Stimulated activated memory B cell treated with anti-CD40 and anti-IgM and Interleukin-4, amounts not matched to agents 10 μg/mL and 1 μg/mL and 100 μg/mL, for 72 hours (primary cell): ENCODE measurements around the gene STK39.

Experiments
- ATAC-seq: fragments of 150-1000 bp; cut with Tn5 transposase; 2 replicates; pipeline ENCODE4 v1.10.0; 2021
- H3K27ac Mint-ChIP-seq: one replicate; pipeline ENCODE4 v1.8.0; 2022; ENCODE audit warnings: mild to moderate bottlenecking, mixed read lengths
- H3K27me3 Mint-ChIP-seq: one replicate; pipeline ENCODE4 v1.8.0; 2022; ENCODE audit warnings: mixed read lengths
- H3K36me3 Mint-ChIP-seq: one replicate; pipeline ENCODE4 v1.8.0; 2022; ENCODE audit warnings: mixed read lengths
- H3K4me1 Mint-ChIP-seq: one replicate; pipeline ENCODE4 v1.8.0; 2022; ENCODE audit warnings: mixed read lengths
- H3K4me3 Mint-ChIP-seq: one replicate; pipeline ENCODE4 v1.8.0; 2022; ENCODE audit warnings: mild to moderate bottlenecking, moderate library complexity, mixed read lengths
- H3K9me3 Mint-ChIP-seq: one replicate; pipeline ENCODE4 v1.8.0; 2022; ENCODE audit warnings: mixed read lengths

Gene STK39

DNA sequence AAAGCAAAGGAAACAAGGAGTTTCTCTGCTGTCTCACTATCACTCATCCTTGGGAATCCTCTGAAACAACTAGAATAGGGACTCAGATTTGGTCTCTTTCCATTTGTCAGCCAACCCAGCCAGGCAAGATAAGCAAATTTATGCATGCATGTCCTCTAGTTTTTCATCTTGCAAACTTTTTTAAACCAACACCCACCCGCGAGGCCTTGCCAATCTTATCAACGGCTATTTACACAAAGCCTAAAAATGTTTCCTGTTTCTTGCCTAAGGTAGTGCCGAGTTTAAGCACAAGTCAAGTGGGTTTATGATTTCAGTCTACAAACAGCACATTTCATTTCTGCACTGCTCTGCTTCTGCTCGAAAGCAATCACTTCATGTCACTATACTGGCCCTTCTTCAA is 240.9 kb downstream of the STK39 start:
- no peak overlapping the region for H3K27ac Mint-ChIP-seq
- no peak for ATAC-seq
- peaks cover 11% of the 10 kb centered on the region for H3K4me1 Mint-ChIP-seq
- no peaks in the 10 kb centered on the region for H3K9me3 Mint-ChIP-seq
- no peaks in the 10 kb centered on the region for H3K27me3 Mint-ChIP-seq
- peaks cover 50% of the 10 kb centered on the region for H3K36me3 Mint-ChIP-seq
- no peak overlapping the region for H3K4me3 Mint-ChIP-seq

DNA sequence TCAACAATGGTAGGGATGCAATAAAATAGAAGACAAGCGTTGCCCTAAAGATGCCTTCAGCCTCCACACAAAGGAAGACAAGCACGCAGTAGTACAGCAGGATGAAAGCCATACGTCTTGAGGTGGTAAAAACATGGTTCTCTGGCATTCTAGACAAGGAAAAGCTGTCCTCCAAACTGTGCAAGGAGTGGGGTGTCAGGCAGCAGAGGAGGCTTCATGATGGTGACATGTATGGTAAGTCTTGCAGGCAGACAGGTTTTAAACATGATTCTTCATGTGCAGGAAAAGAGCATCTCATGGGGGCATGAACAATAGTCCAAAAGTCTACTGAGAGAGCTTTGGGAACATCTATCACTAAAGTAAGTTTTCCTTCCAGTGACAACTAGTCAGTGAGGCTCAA is 241.8 kb downstream of the STK39 start:
- H3K4me1 Mint-ChIP-seq = peaks cover 11% of the 10 kb centered on the region
- peaks cover 51% of the 10 kb centered on the region for H3K36me3 Mint-ChIP-seq

DNA sequence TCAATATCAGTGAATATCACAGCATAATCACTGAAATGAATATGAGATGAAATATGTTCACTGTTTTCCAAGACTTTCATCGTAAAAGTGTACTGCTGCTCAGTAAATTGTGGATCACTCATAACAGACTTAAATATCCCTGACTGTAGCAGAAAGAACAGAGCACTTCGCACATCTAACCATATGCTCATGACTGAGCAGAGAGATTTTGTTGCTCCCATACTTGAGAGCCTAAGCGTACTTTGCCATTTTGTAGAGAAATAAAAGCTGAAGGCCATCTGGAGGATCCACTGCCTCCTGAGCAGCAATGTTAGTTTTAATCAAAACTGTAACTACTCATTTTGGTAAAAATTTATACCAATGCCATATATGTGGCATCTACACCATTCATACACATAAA is 243.5 kb downstream of the STK39 start:
- no peak for ATAC-seq
- Mint-ChIP-seq H3K36me3 (peaks cover 54% of the 10 kb centered on the region), H3K27ac (no peak overlapping the region)

More for the DNA sequence above, 241.8 kb downstream of the STK39 start:
- no peak overlapping the region for H3K27ac Mint-ChIP-seq
- no peaks in the 10 kb centered on the region for H3K9me3 Mint-ChIP-seq
- no peak for ATAC-seq
- no peak overlapping the region for H3K4me3 Mint-ChIP-seq
- no peaks in the 10 kb centered on the region for H3K27me3 Mint-ChIP-seq

DNA sequence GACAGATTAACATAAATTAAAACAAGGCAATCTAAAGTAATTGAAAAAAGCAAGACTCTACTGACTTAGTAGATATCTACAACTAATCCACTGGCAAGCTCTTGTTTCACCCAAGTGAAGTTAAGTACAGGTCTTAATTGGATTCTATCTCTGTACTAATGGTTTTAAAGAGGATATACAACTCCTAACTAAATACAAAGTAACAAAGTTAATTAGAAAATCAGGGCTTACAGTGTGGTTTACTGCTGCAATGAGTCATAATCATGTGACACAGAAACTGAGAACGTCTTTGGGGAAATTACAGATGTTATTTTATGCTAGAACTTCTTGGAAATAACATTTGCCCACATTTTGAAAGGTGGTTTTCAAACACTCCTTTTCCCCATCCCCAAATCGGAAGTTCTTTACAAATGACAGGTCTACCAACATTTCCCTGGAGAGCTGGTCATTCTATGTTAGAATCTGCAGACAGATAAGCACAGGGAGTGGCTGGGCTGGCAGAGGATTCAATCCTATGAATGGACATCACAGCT is 245.3 kb downstream of the STK39 start:
- peaks cover 43% of the 10 kb centered on the region for H3K36me3 Mint-ChIP-seq
- ATAC-seq = peak; percentile 60
- H3K27ac Mint-ChIP-seq = peak overlapping the region; percentile 80
- no peak overlapping the region for H3K4me3 Mint-ChIP-seq
- H3K4me1 Mint-ChIP-seq = peaks cover 11% of the 10 kb centered on the region
- H3K27me3 Mint-ChIP-seq = no peaks in the 10 kb centered on the region
- no peaks in the 10 kb centered on the region for H3K9me3 Mint-ChIP-seq

More for the DNA sequence above, 243.5 kb downstream of the STK39 start:
- Mint-ChIP-seq H3K9me3 (no peaks in the 10 kb centered on the region), H3K4me1 (peaks cover 11% of the 10 kb centered on the region), H3K4me3 (no peak overlapping the region), H3K27me3 (no peaks in the 10 kb centered on the region)

DNA sequence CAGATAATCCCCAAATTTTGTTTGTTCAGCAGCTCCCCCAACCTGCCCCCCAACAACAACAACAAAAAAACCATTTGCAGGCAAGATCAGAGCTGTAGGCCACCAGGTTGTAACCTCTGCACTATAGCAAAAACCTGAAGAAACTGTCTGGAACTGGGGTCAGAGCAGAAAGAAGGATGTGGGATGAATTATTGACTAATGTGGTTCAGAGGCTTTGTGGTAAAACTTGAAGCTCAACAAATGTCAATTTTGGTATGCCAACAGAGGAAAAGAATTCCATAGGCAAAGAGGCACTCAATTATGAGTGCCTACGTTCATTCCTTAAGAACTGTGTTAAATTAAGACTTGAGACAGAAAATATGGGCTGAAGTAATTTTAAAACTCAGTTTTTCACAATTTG is 255.1 kb downstream of the STK39 start:
- Mint-ChIP-seq H3K27ac (no peak overlapping the region), H3K4me1 (peaks cover 4% of the 10 kb centered on the region), H3K4me3 (no peak overlapping the region), H3K36me3 (peaks cover 26% of the 10 kb centered on the region), H3K27me3 (no peaks in the 10 kb centered on the region), H3K9me3 (no peaks in the 10 kb centered on the region)
- ATAC-seq = no peak

DNA sequence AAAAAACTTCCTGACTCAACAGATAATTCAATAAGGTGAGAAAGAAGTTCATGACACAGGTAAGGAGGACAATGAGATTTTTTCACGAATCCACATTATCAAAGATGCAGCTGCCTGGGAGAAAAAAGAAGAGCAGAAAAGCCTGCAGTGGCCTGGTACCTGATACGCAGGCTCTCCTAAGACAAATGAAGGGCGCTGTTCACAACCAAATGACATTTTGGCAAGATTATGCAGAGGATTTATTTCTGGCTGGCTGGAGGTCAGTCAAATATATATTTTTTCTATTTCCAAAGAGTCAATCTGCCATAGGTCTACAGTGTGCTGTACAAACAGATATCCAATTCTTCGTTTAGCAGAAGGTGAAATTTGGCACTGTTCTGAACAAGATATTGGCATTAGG is 257.3 kb downstream of the STK39 start:
- no peaks in the 10 kb centered on the region for H3K27me3 Mint-ChIP-seq
- H3K4me1 Mint-ChIP-seq = peaks cover 5% of the 10 kb centered on the region
- H3K36me3 Mint-ChIP-seq = peaks cover 20% of the 10 kb centered on the region
- no peak overlapping the region for H3K4me3 Mint-ChIP-seq
- no peak for ATAC-seq
- no peak overlapping the region for H3K27ac Mint-ChIP-seq
- no peaks in the 10 kb centered on the region for H3K9me3 Mint-ChIP-seq

DNA sequence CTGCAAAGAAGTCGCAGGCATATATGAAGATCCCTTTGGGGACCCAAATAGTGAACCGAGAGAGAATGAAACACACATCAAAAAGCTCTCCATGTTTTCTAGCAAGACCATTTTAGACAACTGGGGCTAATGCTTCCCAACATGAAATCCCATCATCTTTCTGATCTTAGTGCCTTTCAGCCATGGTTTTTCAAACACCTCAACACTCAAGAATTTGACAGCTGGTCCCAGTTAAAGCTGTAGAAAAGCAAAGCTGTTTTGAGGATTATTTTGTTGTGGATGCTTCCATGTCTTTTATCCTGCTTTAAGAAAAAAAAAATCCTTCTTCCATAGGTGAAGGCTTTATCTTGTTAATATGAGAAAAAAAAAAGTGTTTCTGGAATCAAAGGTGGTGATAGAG is 259.1 kb downstream of the STK39 start:
- Mint-ChIP-seq H3K4me1 (peaks cover 5% of the 10 kb centered on the region), H3K27me3 (no peaks in the 10 kb centered on the region), H3K4me3 (no peak overlapping the region), H3K27ac (no peak overlapping the region), H3K9me3 (no peaks in the 10 kb centered on the region), H3K36me3 (peaks cover 32% of the 10 kb centered on the region)
- ATAC-seq = no peak

DNA sequence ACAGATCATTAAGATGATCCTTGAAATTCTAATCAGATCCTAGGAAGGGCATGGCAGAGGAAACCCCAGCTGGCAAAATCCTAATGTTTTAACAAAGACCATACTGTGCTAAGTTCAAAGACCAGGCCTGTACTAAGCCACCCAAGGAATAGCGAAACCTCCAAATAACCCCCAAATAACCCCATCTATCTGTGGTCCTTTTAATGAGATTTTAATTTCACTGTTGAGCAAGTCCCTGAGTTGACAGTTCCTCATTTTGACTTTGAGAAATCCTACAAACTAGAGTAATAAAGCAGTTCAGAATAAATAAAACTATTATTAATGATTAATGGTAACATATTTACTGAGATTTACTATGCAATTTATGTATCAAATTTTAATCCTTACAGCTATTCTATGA is 259.8 kb downstream of the STK39 start:
- Mint-ChIP-seq H3K27ac (peak overlapping the region; percentile 56), H3K9me3 (no peaks in the 10 kb centered on the region), H3K36me3 (peaks cover 39% of the 10 kb centered on the region), H3K4me3 (no peak overlapping the region), H3K4me1 (peaks cover 5% of the 10 kb centered on the region), H3K27me3 (no peaks in the 10 kb centered on the region)
- ATAC-seq = peak; percentile 41

DNA sequence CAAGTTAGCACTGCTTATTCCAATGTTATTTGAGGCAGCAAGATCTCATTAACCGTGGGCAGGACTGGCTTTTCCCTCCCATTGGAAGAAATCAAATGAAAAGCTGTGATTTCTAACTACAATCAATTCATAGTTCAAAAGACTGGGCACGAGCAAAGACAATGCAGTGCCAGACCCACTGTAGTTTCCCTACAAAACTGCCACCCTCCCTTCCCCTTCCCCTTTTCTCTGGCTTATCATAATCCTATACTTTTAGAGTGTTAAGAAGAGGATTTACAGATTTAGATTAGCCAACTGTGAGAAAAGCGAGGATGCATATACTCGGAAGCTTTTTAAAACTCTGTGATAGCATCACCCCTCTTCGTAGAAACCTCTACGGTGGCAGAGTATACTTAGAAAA is 260.4 kb downstream of the STK39 start:
- ATAC-seq = no peak
- peaks cover 5% of the 10 kb centered on the region for H3K4me1 Mint-ChIP-seq
- no peak overlapping the region for H3K4me3 Mint-ChIP-seq
- H3K9me3 Mint-ChIP-seq = no peaks in the 10 kb centered on the region
- peak overlapping the region; percentile 56 for H3K27ac Mint-ChIP-seq
- H3K27me3 Mint-ChIP-seq = no peaks in the 10 kb centered on the region
- peaks cover 40% of the 10 kb centered on the region for H3K36me3 Mint-ChIP-seq

DNA sequence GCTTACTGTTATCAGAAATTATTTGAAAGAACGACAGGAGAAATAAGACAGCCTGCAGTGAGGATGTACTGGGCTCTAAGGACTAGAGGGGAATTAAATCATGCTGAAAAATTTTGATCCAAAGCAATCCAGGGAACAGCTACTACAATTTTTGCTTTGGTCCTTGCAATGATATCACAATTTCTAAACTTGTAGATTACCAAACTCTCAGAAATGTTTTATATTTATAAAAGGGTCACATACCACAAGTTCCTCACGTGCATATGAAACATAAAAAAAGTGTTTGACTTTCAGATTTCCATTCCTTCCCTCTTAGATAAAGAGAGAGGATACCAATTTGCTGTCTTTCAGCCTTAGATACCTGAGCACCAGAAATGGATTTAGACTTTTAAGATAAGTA is 261.2 kb downstream of the STK39 start:
- Mint-ChIP-seq H3K9me3 (no peaks in the 10 kb centered on the region), H3K4me1 (peaks cover 5% of the 10 kb centered on the region), H3K27ac (no peak overlapping the region), H3K27me3 (no peaks in the 10 kb centered on the region), H3K36me3 (peaks cover 45% of the 10 kb centered on the region), H3K4me3 (no peak overlapping the region)
- no peak for ATAC-seq

DNA sequence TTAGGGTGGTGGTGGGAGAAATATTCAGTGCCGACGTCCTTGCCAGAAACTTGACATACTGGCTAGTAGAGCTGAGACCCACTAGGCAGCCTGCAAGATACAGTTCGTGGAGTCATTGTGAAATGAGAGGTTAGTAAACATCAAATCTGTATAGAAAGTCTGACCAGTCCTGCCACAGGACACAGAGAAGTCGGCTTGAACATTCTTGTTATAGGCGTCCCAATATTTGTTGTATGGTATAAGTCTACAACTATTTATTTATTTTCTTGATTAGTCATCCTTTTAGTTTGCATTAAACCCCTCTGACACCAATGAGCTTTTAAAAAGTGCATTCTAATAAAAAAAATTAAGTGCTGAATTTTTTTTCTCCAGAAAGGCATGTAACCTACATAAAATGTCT is 265.4 kb downstream of the STK39 start:
- peaks cover 65% of the 10 kb centered on the region for H3K36me3 Mint-ChIP-seq
- H3K27ac Mint-ChIP-seq = no peak overlapping the region
- H3K27me3 Mint-ChIP-seq = no peaks in the 10 kb centered on the region
- H3K4me1 Mint-ChIP-seq = no peaks in the 10 kb centered on the region
- no peak overlapping the region for H3K4me3 Mint-ChIP-seq
- no peaks in the 10 kb centered on the region for H3K9me3 Mint-ChIP-seq
- no peak for ATAC-seq

DNA sequence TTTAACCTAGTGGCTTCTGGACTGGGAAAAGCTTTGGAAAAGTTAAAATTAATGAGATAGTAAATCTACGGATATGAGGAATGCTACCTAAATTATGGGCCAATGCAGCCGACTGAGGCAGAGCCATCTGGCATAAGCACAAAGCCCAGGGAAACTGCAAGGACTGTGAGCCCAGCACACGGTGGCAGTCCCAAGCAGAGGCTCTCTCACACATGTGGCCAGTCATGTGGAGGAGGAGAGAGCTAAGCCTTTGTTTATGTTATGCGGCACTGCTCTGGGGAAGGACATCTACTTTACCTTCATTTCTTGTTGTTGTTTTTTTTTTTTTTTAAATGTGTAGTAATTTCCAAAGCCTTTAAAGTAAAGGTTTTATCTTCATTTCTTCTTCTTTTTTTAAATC is 267.0 kb downstream of the STK39 start:
- Mint-ChIP-seq H3K9me3 (peaks cover 3% of the 10 kb centered on the region), H3K27me3 (no peaks in the 10 kb centered on the region), H3K4me1 (no peaks in the 10 kb centered on the region), H3K36me3 (peaks cover 71% of the 10 kb centered on the region), H3K27ac (no peak overlapping the region), H3K4me3 (no peak overlapping the region)
- ATAC-seq = no peak

DNA sequence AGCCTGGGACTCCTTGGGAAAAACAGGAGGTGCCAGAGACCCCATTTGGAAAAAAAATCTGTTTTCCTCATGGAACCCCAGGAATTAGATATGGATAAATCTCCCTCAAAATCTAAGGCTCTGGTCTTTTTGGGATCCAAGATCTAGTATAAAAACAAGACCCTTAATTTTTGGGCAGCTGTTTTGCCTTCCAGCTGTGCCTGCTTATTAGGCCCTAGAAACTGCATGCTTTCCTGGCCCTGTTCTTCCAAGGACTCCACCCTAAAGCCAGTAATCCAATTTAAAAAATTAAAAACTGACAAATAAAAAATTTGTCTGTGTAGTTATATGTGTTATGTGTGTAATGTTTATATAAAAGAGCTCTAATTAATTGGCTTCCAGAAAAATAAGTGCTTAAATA is 274.6 kb downstream of the STK39 start:
- Mint-ChIP-seq H3K9me3 (peaks cover 6% of the 10 kb centered on the region), H3K36me3 (peaks cover 39% of the 10 kb centered on the region), H3K27me3 (no peaks in the 10 kb centered on the region), H3K4me3 (no peak overlapping the region), H3K27ac (no peak overlapping the region), H3K4me1 (no peaks in the 10 kb centered on the region)
- no peak for ATAC-seq

DNA sequence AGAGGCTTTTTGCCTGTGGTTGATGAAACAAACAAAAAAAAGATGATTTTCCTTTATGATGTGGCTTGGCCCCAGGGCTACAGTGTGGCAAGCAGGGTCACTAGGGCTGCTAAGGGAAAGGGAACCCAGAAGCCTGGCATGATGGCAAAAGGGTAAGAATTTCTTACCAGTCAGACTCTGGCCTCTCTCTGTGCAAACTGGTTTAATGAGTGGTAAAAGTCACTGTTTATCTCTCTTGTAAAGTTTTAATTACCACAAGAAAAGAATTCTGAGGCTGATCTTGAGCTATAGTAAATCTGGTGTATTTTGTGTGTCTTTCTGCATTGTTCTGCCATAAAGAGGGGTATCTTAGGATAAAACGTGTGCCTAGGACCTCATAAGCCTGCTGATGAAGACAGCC is 275.4 kb downstream of the STK39 start:
- peaks cover 34% of the 10 kb centered on the region for H3K36me3 Mint-ChIP-seq

DNA sequence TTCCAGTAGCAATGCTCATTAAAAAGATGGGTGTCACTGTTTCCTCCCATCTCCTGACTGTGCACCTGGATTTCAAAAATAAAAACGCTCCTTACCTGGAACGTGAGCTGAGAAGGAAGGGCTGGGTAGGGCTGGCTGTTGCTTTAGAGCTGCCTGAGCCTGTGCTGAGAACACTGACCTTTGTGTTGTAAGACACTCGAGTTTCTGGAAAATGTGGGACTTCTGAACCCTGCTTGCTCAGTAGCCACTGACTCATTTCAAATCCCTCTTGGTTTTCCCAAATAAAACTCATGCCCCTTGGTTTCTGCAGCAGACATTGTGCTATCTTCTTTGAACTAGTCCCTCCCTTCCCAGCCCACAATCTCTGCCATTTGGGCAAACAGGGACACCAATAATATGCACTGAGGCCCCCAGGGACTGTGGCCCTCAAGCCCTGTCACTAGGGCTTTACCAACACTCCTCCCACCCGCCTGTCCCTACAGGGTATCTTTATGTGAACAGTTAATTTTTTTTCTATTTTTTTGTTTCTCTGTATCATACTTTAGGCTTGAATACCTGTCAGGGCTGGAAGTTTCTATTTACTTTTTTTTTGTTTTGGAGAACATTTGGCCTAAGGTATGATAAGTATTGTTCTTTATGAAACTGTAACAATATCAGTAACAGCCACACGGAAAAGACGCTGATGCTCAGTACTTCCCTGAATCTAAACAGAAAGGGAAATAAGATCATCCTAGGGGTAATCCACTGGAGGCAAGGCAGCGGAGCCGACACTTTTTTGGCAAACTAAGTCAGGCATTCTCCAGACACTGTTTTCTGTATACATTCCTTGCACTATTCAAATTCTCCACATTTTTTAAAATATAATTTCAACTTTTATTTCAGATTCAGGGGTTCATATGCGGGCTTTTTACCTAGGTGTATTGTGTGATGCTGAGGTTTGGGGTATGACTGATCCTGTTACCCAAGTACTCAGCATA is 280.2 kb downstream of the STK39 start:
- no peaks in the 10 kb centered on the region for H3K9me3 Mint-ChIP-seq
- no peak overlapping the region for H3K4me3 Mint-ChIP-seq
- H3K4me1 Mint-ChIP-seq = peaks cover 15% of the 10 kb centered on the region
- peak; percentile 41 for ATAC-seq
- peaks cover 26% of the 10 kb centered on the region for H3K36me3 Mint-ChIP-seq
- no peaks in the 10 kb centered on the region for H3K27me3 Mint-ChIP-seq
- peak overlapping the region; percentile 61 for H3K27ac Mint-ChIP-seq

More for the DNA sequence above, 275.4 kb downstream of the STK39 start:
- Mint-ChIP-seq H3K27me3 (no peaks in the 10 kb centered on the region), H3K4me1 (no peaks in the 10 kb centered on the region), H3K4me3 (no peak overlapping the region), H3K9me3 (peaks cover 6% of the 10 kb centered on the region), H3K27ac (no peak overlapping the region)
- ATAC-seq = no peak
